Activated CD8-positive, alpha-beta memory T cell treated with anti-CD3 and anti-CD28 coated beads for 1 hour (primary cell): ENCODE measurements around the gene MCU.
"Not testable (repeated sequence)": the region's sequence is repeated elsewhere in the genome, so short reads cannot be mapped to it uniquely, and the experiment has no call there.

ENCODE experiments used
- DNase-seq, 2 donors: peaks; one replicate each; pipeline ENCODE4 v3.0.0-alpha.2; 2020; ENCODE audit warnings: low read depth in 1 of 2; ENCODE audit errors: extremely low read depth in 1 of 2

Gene MCU, protein sequence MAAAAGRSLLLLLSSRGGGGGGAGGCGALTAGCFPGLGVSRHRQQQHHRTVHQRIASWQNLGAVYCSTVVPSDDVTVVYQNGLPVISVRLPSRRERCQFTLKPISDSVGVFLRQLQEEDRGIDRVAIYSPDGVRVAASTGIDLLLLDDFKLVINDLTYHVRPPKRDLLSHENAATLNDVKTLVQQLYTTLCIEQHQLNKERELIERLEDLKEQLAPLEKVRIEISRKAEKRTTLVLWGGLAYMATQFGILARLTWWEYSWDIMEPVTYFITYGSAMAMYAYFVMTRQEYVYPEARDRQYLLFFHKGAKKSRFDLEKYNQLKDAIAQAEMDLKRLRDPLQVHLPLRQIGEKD

DNA sequence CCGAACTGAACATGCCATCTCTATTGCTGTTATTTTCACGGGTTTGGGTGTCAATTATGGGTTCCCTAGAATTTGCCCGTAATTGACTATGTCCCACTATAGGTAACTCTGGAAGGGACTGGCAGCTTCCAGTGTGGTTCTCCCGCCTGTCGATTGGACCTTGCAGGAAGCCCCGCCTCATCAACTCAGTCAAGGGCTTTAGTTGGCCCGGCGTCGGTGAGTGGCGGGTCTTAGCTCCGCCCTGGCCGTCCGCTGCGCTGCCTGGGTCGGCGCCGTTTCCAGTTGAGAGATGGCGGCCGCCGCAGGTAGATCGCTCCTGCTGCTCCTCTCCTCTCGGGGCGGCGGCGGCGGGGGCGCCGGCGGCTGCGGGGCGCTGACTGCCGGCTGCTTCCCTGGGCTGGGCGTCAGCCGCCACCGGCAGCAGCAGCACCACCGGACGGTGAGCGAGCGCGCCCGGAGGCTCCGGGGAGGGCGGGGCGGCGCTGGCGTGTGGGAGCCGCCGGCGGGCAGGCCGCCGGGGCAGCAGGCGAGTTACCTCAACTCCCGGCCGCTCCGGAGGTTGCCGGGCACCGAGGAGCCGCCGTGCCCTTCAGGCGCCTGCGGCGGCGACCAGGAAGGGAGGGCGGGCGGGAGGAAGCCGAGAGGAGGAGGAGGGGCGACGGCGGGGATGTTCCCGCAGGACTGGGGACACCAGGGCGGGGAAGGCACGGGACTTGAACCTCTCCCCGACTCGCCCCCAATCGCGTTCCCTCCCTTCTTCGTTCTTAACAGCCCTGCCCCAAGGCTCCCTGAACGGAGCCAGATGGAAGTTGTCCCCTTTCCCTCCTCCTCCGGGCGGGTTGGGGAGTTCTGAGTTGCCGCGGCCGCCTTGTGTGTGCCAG lies at the start of gene MCU:
Gene MCU (plus strand): TSS at position 281 of the 881 bp plus-strand sequence. CDS start 9 bp downstream, at position 290.
- DNase-seq, result peak; percentile 83 to 86

DNA sequence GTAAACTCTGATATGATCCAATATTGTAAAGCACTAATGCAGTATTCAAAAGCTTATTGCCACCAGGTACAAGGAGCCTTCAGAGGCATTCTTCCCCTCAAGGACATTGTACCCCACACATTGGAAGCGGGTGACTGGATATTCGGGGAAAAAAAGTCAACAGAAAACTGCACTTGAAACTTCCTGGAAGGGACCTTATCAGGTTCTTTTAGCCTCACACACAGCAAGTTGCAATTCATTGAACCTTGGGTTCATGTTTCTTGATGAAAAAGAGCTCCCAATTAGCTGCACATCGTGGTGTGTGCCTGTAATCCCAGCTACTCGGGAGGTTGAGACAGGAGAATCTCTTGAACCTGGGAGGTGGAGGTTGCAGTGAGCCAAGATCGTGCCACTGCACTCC lies 49.6 kb upstream of the MCU start:
- no peak for DNase-seq

DNA sequence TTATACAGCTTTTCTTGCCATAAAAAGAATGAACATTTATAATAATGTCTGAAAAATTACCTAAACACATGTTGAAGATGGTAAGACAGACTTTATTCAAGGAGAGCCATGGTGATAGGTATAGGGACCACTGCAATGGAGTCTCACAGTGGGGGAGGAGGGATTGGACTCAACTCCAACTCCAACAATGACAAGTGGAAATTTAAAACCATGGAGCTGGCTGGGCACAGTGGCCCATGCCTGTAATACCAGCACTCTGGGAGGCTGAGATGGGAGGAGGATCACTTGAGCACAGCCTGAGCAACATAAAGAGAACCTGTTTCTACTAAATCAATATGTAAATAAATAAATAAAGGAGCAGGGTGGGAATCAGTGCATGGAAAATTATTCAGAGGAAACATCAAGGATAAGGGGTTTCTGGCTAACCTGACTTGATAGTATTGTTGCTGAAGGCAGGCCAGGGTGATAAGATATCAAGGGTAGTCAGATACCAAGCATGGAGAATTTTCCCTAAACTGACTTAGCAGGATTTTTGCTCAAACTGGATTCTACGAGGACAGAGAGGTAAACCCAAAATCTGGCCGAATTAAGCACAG lies 46.6 kb upstream of the MCU start:
- DNase-seq, result no peak

GRCh38 chr10:72646971-72647370 lies 45.0 kb upstream of the MCU start:
- DNase-seq, result not testable (repeated sequence)

- no peak for DNase-seq
Measured at GRCh38 chr10:72648301-72648700, 43.6 kb upstream of the MCU start.

DNA sequence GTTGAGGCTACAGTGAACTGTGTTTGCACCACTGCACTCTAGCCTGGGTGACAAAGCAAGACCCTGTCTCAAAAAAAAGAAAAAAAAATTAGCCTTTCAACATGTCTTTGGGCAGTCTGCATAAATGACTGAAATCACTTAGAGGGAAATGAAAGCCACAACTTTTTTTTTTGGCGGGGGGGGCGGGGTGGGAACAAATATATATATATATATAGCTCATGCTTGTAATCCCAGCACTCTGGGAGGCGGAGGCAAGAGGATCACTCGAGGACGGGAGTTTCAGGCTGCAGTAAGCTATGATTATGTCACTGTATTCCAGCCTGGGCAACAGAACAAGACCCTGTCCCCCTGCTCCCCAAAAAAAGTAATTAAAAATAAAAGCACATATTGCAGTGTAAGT lies 42.7 kb upstream of the MCU start:
- DNase-seq, result no peak

DNA sequence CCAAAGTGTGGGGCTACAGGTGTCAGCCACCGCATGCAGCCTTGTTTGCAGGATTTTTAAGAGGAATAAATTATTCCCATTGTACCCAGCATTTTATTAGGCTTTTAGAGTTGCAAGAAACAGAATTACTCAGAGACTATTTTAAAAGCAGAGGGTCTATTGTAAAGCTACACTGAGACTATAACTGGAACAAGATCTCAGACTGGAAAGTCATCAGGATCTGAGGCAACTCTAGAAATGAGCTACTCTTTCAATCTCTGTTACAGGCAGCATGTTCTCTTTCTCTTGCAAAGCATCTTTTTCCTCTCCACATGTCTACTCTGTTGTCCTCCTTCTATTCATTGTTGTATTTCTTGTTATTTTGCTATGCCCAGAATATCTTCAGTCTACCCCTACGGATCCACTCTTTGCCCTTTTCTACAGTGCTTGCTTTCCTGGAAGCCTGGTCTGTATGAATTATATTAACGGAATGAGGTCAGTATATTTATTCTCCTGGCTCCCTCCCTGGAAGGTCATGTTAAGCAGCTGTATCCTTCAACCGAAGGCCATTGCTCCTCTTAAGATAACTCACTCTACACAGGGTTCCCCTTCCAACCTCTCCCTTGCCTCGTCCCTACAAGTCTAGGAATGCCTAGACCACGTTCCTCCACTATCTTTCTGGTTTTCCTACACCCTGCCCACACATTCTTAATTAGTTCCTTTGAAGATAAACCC lies 38.4 kb upstream of the MCU start:
- DNase-seq, result no peak

GRCh38 chr10:72654720-72655119 lies 37.2 kb upstream of the MCU start:
- DNase-seq, result no peak

DNA sequence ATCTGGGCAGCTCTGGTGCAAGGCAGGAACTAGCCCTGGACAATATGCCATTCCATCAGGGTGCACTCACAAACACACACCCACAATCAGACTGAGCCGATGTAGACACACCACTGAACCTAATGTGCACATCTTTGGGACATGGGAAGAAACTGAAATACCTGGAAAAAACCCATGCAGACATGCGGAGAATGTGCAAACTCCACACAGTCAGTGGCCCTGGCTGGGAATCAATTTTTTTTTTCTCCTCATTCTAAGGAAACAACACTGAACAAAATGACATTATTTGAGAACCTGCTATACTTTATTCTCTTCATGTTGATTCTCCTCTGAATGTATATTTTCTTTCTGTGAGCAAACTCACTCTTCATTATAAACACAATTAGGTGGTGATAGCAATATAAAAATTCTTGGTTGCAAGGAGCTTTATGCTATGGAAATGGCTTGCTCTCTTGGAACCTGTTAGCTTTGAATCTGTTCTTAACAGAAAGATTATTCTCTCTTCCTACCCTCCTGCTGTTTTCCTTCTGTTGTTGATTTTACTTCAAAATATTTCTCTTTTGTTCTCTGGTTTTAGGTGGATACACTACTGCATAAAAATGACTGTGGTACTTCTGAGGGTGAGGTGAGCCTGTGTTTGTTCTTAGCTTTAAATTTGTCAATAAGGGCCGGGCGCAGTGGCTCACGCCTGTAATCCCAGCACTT lies 33.1 kb upstream of the MCU start:
- DNase-seq, result no peak

DNA sequence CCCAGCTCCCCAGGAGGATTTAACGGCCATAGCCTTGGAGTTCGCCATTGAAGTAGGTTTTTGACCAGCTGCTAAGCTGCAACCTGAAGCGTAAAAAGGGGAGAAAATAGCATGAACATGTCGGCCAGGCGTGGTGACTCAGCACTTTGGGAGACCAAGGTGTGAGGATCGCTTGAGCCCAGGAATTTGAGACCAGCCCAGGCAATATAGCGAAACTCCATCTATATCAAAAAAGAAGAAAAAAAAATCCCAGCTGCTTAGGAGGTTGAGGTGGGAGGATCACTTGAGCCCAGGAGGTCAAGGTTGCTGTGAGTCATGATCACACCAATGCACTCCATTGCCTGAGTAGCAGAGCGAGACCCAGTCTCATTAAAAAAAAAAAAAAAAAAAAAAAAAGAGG lies 32.2 kb upstream of the MCU start:
- DNase-seq, result no peak

DNA sequence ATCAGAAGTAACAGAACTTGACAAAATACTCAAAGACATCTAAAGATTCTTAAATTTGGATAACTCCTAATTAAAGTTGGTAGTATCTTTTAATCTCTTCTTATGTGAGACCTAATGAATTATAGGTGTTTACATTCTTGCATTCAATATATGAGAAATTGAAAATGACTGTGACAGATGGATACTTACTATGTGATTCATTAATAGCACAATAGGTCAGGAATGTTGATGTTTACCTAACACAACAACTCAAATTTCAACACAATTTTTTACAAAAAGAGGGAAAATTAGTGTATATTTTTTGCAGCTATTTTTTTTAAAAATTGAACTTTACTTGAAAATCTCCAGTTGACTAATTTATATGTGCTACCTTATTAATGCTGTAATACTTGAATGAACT lies 31.7 kb upstream of the MCU start:
- no peak for DNase-seq

GRCh38 chr10:72661431-72661830 lies 30.5 kb upstream of the MCU start:
- DNase-seq, result no peak

DNA sequence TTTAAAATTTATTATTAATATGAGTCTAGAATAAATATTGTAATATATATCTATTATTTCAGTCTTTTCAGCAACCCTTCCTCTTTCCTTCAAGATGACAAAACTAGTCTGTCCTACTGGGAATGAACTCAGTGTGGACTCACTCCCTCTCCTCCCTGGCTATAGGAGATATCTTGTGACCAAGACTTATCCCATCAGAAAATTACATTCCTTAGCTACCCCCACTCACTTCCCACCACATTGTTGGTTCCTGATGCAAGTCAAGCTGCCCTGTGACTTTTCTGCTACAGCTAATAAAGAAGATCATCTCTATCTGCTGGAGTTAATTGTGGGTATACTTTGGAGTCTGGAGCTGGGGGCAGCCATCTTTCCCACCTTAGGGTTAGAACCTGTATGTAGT lies 28.0 kb upstream of the MCU start:
- no peak for DNase-seq

DNA sequence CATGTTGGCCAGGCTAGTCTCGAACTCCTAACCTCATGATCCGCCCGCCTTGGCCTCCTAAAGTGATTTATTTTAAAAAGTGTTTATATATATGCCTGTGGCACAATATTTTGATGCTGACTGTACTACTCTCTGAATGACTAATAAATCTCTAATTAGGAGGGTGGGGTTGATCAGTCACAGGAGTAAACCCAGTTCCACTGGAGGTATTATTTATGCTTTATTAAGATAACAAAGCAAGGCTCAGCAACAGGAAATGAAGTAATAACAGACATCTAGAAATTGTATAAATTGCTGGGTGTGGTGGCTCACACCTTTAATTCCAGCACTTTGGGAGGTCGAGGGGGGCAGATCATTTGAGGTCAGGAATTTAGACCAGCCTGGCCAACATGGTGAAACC lies 26.0 kb upstream of the MCU start:
- no peak for DNase-seq

DNA sequence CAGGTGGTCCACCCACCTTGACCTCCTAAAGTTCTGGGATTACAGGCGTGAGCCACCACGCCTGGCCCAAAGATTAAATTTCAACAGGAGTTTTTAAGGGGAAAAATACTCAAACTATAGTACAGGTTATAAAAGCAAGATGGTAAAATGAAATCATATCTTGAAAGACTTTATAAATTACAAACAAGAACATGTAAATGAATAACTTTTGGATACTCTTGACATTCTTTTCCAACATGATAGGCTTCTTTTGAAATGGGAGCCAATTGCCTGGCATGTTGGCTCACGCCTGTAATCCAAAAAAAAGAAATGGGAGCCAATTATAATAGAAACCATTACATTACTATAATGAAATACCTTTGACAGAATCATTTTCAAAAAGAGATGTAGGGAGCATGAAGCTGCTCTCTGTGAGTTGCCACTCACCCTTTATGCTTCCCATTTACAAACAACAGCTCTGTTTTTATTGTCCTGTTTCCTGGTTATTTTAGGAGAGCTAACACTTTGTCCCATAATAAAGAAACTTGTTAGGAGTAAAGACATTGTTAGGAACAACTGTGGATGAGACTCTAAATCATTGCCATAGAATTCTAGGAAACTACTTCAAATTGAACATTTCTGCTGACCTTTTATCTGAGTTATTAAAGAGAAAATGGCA lies 24.6 kb upstream of the MCU start:
- no peak for DNase-seq

DNA sequence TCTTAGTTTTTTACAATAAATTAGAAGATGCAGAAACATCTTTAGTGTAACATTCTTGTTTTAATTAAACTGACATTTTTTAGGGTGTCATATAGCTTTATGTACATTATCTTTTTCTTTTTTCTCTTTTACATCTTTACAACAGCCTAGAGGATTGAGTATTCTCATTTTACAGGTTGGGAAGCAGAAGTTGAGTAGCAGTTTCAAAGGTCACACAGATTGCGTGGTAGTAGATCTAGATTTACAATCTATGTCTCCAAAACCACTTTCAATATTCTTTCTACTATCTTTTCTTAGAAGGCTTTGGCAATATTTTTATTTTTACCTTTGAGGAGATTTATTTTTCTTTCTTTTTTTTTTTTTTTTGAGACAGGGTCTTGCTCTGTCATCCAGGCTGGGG lies 18.7 kb upstream of the MCU start:
- DNase-seq, result no peak

DNA sequence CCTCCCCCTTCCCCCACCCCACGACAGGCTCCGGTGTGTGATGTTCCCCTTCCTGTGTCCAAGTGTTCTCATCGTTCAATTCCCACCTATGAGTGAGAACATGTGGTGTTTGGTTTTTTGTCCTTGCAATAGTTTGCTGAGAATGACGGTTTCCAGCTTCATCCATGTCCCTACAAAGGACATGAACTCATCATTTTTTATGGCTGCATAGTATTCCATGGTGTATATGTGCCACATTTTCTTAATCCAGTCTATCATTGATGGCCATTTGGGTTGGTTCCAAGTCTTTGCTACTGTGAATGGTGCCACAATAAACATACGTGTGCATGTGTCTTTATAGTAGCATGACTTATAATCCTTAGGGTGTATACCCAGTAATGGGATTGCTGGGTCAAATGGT lies 17.8 kb upstream of the MCU start:
- not testable (repeated sequence) for DNase-seq

DNA sequence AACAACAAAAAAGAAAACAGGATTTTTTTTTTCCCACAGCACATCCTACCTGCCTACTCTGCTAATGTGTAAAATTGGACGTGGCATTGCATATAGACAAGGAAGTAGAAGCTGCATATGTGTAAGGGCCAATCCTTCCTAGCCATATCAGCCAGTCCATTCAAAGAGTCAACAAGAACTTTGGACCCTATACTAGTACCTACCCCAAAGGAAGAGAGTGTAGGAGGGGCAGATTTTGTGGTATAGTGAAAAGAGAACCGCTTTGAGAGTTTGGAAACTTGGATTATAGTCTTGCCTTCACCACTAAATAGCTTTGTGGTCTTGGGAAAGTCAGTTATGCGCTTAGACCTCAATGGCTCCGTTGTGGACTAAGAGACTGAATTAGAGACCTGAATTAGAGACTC lies 12.1 kb upstream of the MCU start:
- no peak for DNase-seq

GRCh38 chr10:72682638-72683037 lies 9.3 kb upstream of the MCU start:
- no peak for DNase-seq
